ENCODE results near the gene PROK1.

GRCh38 chr1:110433213-110433612, 17.7 kb upstream of the PROK1 start:
- no peak for TF ChIP-seq CTCF (IDR thresholded peaks at IDR 0.05; ENCODE audit: low read length)
- TF ChIP-seq EZH2 (IDR thresholded peaks at IDR 0.05; ENCODE audit: borderline replicate concordance, low read length): no peak
